Astrocyte (in vitro differentiated cells and primary cell): Measurements from ENCODE around the gene NCOA7. TPM values are rescaled to one million over a fixed set of nuclear protein-coding genes. Genes with fewer than 3 reads are reported as not detected.

Experiments
- DNase-seq: peaks from one replicate; pipeline ENCODE4 v3.0.0-alpha.2; 2010; ENCODE audit warnings: low read depth
- FAIRE-seq: peaks from 2 replicates; lab custom pipeline; 2011; peaks lifted over from hg19 to GRCh38; lab: Jason Lieb, UNC
- H2AFZ ChIP-seq: 2 replicates; pipeline ENCODE4 v1.6.0; 2012; ENCODE audit warnings: low read depth, low read length, inconsistent platforms
- H3K27ac ChIP-seq: 2 replicates; pipeline ENCODE4 v1.5.1; 2011; ENCODE audit warnings: low read depth, low read length, inconsistent platforms
- H3K27me3 ChIP-seq: 2 replicates; pipeline ENCODE4 v1.6.0; 2011; ENCODE audit warnings: low read length, inconsistent platforms; ENCODE audit not compliant: insufficient read depth
- H3K36me3 ChIP-seq: 2 replicates; pipeline ENCODE4 v1.5.1; 2011; ENCODE audit warnings: low read length, inconsistent platforms; ENCODE audit not compliant: insufficient read depth
- H3K4me1 ChIP-seq: 2 replicates; pipeline ENCODE4 v1.5.1; 2011; ENCODE audit warnings: low read length, inconsistent platforms; ENCODE audit not compliant: insufficient read depth
- H3K4me2 ChIP-seq: 2 replicates; pipeline ENCODE4 v1.6.0; 2012; ENCODE audit warnings: low read length, inconsistent platforms
- H3K4me3 ChIP-seq: 2 replicates; pipeline ENCODE4 v1.5.1; 2011; ENCODE audit warnings: low read depth, mild to moderate bottlenecking, low read length, inconsistent platforms; ENCODE audit not compliant: insufficient read depth
- H3K79me2 ChIP-seq: 2 replicates; pipeline ENCODE4 v1.6.0; 2012; ENCODE audit warnings: mild to moderate bottlenecking, low read length, inconsistent platforms; ENCODE audit not compliant: insufficient read depth
- H3K9ac ChIP-seq: 2 replicates; pipeline ENCODE4 v1.6.0; 2012; ENCODE audit warnings: mild to moderate bottlenecking, low read length, inconsistent platforms
- H3K9me3 ChIP-seq: 2 replicates; pipeline ENCODE4 v1.5.1; 2012; ENCODE audit warnings: low read depth, mild to moderate bottlenecking, low read length, inconsistent platforms; ENCODE audit not compliant: insufficient read depth
- H4K20me1 ChIP-seq: 2 replicates; pipeline ENCODE4 v1.6.0; 2012; ENCODE audit warnings: low read length, inconsistent platforms; ENCODE audit not compliant: insufficient read depth
- H3K27ac Mint-ChIP-seq: one replicate; pipeline ENCODE4 v1.8.0; 2021; ENCODE audit warnings: mild to moderate bottlenecking, mixed read lengths; ENCODE audit not compliant: unreplicated experiment
- H3K27me3 Mint-ChIP-seq: one replicate; pipeline ENCODE4 v1.8.0; 2021; ENCODE audit warnings: low read depth, mixed read lengths; ENCODE audit not compliant: unreplicated experiment
- H3K36me3 Mint-ChIP-seq: one replicate; pipeline ENCODE4 v1.8.0; 2021; ENCODE audit warnings: low read depth, mixed read lengths; ENCODE audit not compliant: unreplicated experiment
- H3K4me1 Mint-ChIP-seq: one replicate; pipeline ENCODE4 v1.8.0; 2021; ENCODE audit warnings: low read depth, mixed read lengths; ENCODE audit not compliant: unreplicated experiment
- H3K4me3 Mint-ChIP-seq: one replicate; pipeline ENCODE4 v1.8.0; 2021; ENCODE audit warnings: mild to moderate bottlenecking, moderate library complexity, mixed read lengths; ENCODE audit not compliant: unreplicated experiment
- H3K9me3 Mint-ChIP-seq: one replicate; pipeline ENCODE4 v1.8.0; 2021; ENCODE audit warnings: mild to moderate bottlenecking, mixed read lengths; ENCODE audit not compliant: unreplicated experiment
- CTCF ChIP-seq: IDR thresholded peaks from 2 replicates; pipeline ENCODE4 v1.5.1; 2011; ENCODE audit warnings: low read depth, mild to moderate bottlenecking, inconsistent platforms, low read length, moderate library complexity; ENCODE audit not compliant: insufficient read depth
- EZH2 ChIP-seq: IDR thresholded peaks from 2 replicates; pipeline ENCODE4 v1.6.1; 2012; ENCODE audit warnings: mild to moderate bottlenecking, low read length, inconsistent platforms; ENCODE audit not compliant: insufficient read depth
- total RNA-seq: library from RNA; stranded (reverse); gene quantifications from 2 replicates; pipeline ENCODE4 v1.2.1, GENCODE V29; 2021

Gene NCOA7
- total RNA-seq, 1 donor from 2014 or later: 26.0 TPM

- Histone ChIP-seq H3K27me3 (no peaks in the 10 kb centered on the region), H3K9me3 (no peaks in the 10 kb centered on the region), H3K4me1 (peaks cover 8% of the 10 kb centered on the region), H3K79me2 (no peaks in the 10 kb centered on the region), H4K20me1 (no peaks in the 10 kb centered on the region), H2AFZ (no peak overlapping the region), H3K4me2 (peak overlapping the region; percentile 10), H3K9ac (no peak overlapping the region), H3K4me3 (no peak overlapping the region), H3K36me3 (peaks cover 4% of the 10 kb centered on the region), H3K27ac (peak overlapping the region; percentile 16)
- Mint-ChIP-seq H3K4me1 (peaks cover 4% of the 10 kb centered on the region), H3K27ac (no peak overlapping the region), H3K4me3 (no peak overlapping the region), H3K36me3 (peaks cover 20% of the 10 kb centered on the region), H3K9me3 (no peaks in the 10 kb centered on the region), H3K27me3 (no peaks in the 10 kb centered on the region)
- DNase-seq: peak; percentile 96
- FAIRE-seq: no peak
- TF ChIP-seq CTCF: no peak
- no peak for TF ChIP-seq EZH2
Measured at GRCh38 chr6:125913864-125914351, 123.1 kb downstream of the NCOA7 start.

GRCh38 chr6:125918230-125918629 lies 127.5 kb downstream of the NCOA7 start:
- Histone ChIP-seq H3K36me3 (no peaks in the 10 kb centered on the region), H3K4me1 (peaks cover 6% of the 10 kb centered on the region), H3K79me2 (no peaks in the 10 kb centered on the region), H4K20me1 (no peaks in the 10 kb centered on the region), H3K9me3 (no peaks in the 10 kb centered on the region), H3K27me3 (no peaks in the 10 kb centered on the region), H2AFZ (no peak overlapping the region), H3K4me3 (no peak overlapping the region), H3K27ac (no peak overlapping the region), H3K4me2 (no peak overlapping the region), H3K9ac (no peak overlapping the region)
- H3K4me1 Mint-ChIP-seq: peaks cover 11% of the 10 kb centered on the region
- DNase-seq (no peak), FAIRE-seq (no peak)
- H3K27ac Mint-ChIP-seq: peak overlapping the region; percentile 34
- no peaks in the 10 kb centered on the region for H3K27me3 Mint-ChIP-seq
- peaks cover 26% of the 10 kb centered on the region for H3K36me3 Mint-ChIP-seq
- H3K4me3 Mint-ChIP-seq: no peak overlapping the region
- no peaks in the 10 kb centered on the region for H3K9me3 Mint-ChIP-seq
- no peak for TF ChIP-seq EZH2
- no peak for TF ChIP-seq CTCF
